DOHH2 (cell line): Measurements from ENCODE around the gene FCN2.

ENCODE experiments used
- H3F3A ChIP-seq: fragments of 200-600 bp; sonication (generic), shearing (Covaris generic); 2 replicates; pipeline ENCODE4 v1.6.0; 2016; ENCODE audit warnings: antibody characterized with exemption, mild to moderate bottlenecking; ENCODE audit not compliant: control insufficient read depth, insufficient read depth
- H3K27ac ChIP-seq: fragments of 200-600 bp; sonication (generic); 2 replicates; pipeline ENCODE4 v1.5.1; 2014; ENCODE audit warnings: low read depth, mild to moderate bottlenecking, low read length, moderate library complexity
- H3K27me3 ChIP-seq: fragments of 200-600 bp; sonication (generic); 2 replicates; pipeline ENCODE4 v1.6.1; 2014; ENCODE audit warnings: mild to moderate bottlenecking, low read length, mixed read lengths; ENCODE audit not compliant: control insufficient read depth
- H3K36me3 ChIP-seq: fragments of 200-600 bp; sonication (generic); 2 replicates; pipeline ENCODE4 v1.6.1; 2014; ENCODE audit warnings: mild to moderate bottlenecking, low read length, moderate library complexity, mixed read lengths; ENCODE audit not compliant: control insufficient read depth
- H3K4me1 ChIP-seq: fragments of 200-600 bp; sonication (generic); 2 replicates; pipeline ENCODE4 v1.6.1; 2014; ENCODE audit warnings: mild to moderate bottlenecking, low read length, mixed read lengths; ENCODE audit not compliant: control insufficient read depth
- H3K4me2 ChIP-seq: fragments of 200-600 bp; sonication (generic); 2 replicates; pipeline ENCODE4 v1.6.0; 2014; ENCODE audit warnings: mild to moderate bottlenecking, low read length, moderate library complexity
- H3K4me3 ChIP-seq: fragments of 200-600 bp; sonication (generic); 2 replicates; pipeline ENCODE4 v1.5.1; 2014; ENCODE audit warnings: mild to moderate bottlenecking, low read length, mixed read lengths
- H3K79me2 ChIP-seq: fragments of 200-600 bp; sonication (generic); 2 replicates; pipeline ENCODE4 v1.6.1; 2014; ENCODE audit warnings: mild to moderate bottlenecking, low read length, mixed read lengths; ENCODE audit not compliant: control insufficient read depth
- H3K9me2 ChIP-seq: fragments of 200-600 bp; sonication (generic); replicated peaks from 2 replicates; pipeline ENCODE4 v1.6.1; 2014; ENCODE audit warnings: mild to moderate bottlenecking, low read length, mixed read lengths; ENCODE audit not compliant: control insufficient read depth
- H3K9me3 ChIP-seq: fragments of 200-600 bp; sonication (generic); 2 replicates; pipeline ENCODE4 v1.6.1; 2014; ENCODE audit warnings: antibody characterized with exemption, low read length, mixed read lengths; ENCODE audit not compliant: control insufficient read depth, insufficient read depth
- H4K20me1 ChIP-seq: fragments of 200-600 bp; sonication (generic); 2 replicates; pipeline ENCODE4 v1.6.0; 2014; ENCODE audit warnings: low read depth, mild to moderate bottlenecking, antibody characterized with exemption, low read length, moderate library complexity; ENCODE audit not compliant: control insufficient read depth, insufficient read depth
- EZH2phosphoT487 ChIP-seq: fragments of 200-600 bp; sonication (generic); IDR thresholded peaks from 2 replicates; pipeline ENCODE4 v1.6.1; 2017; ENCODE audit warnings: borderline replicate concordance, mild to moderate bottlenecking, antibody characterized with exemption, low read length, moderate library complexity, mixed read lengths
- TF ChIP-seq, protein P1 (sequence below): fragments of 200-600 bp; sonication (generic); IDR thresholded peaks from one replicate; pipeline ENCODE4 v1.5.1; 2014; ENCODE audit warnings: antibody characterized with exemption, mild to moderate bottlenecking, low read depth, low read length; ENCODE audit not compliant: poor library complexity, severe bottlenecking

The FCN2 gene

DNA sequence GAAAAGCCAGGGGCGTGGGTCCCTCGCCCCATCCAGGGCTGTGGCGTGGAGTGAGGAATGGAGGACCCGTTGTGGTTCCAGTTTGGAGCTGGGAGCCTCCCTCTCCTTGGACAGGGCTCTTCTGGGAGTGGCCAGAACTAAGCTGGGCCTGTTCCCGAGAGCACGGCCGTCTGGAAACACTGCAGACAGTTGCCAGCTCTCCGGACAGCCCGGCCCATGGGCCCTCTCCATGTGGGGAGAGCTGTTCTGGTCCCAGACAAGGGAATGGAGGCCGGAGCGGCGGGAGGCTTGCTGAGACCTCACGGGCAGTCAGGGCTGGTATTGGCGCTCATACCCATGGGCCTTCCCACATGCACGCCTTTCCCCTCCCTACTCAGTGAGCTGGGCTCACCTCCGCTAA lies 45.2 kb upstream of the FCN2 start:
- Histone ChIP-seq H3K27ac (no peak overlapping the region), H3K4me2 (no peak overlapping the region), H4K20me1 (no peaks in the 10 kb centered on the region), H3K79me2 (no peaks in the 10 kb centered on the region), H3K9me2 (no peaks in the 10 kb centered on the region), H3K9me3 (no peaks in the 10 kb centered on the region), H3K4me3 (no peak overlapping the region), H3F3A (no peaks in the 10 kb centered on the region), H3K4me1 (no peaks in the 10 kb centered on the region), H3K36me3 (no peaks in the 10 kb centered on the region), H3K27me3 (no peaks in the 10 kb centered on the region)
- TF ChIP-seq EZH2phosphoT487, result no peak
- TF ChIP-seq, protein P1, sequence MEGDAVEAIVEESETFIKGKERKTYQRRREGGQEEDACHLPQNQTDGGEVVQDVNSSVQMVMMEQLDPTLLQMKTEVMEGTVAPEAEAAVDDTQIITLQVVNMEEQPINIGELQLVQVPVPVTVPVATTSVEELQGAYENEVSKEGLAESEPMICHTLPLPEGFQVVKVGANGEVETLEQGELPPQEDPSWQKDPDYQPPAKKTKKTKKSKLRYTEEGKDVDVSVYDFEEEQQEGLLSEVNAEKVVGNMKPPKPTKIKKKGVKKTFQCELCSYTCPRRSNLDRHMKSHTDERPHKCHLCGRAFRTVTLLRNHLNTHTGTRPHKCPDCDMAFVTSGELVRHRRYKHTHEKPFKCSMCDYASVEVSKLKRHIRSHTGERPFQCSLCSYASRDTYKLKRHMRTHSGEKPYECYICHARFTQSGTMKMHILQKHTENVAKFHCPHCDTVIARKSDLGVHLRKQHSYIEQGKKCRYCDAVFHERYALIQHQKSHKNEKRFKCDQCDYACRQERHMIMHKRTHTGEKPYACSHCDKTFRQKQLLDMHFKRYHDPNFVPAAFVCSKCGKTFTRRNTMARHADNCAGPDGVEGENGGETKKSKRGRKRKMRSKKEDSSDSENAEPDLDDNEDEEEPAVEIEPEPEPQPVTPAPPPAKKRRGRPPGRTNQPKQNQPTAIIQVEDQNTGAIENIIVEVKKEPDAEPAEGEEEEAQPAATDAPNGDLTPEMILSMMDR, result no peak

DNA sequence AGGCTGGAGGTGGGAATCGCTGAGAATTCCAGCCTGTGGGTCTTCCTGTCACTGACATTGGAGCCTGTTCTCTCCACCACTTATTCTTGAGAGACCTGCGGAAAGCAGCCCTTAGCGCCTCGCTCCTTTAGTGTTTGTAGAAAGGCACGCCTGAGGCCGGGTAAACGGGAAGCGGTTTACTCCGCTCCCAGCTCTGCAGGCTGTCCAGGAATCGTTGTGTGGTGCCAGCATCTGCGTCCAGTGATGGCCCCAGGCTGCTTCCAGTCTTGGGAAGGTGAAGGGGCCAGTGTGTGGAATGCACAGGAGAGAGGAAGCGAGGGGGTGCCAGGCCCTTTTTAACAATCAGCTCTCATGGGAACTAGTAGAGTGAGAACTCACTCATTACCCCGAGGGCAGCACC lies 44.6 kb upstream of the FCN2 start:
- no peaks in the 10 kb centered on the region for H4K20me1 ChIP-seq

DNA sequence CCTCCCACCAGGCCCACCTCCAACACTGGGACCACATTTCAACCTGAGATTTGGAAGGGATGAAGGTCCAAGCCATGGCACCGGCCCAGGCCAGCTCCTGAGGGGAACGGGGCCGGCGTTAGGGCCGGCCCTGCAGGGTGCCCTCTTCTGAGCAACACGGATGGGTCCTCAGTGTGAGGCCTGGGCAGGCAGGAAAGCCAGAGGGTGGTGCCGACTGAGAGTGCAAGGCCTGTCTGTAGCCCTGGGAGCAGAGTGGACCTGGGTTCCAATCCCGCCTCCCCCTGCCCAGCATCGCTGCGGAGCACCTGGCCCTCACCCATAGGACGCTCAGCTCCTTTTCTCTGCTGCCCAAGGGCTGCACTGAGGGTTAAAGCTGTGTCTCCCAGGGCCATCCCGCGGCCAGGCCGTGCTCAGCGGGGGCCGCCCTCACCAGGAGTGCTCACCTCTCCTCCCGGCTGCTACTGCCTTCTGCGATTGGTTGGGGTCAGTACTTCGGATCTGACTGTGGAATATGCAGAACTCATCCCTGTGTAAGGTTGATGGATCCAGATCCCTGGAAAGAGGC lies 44.1 kb upstream of the FCN2 start:
- no peaks in the 10 kb centered on the region for H3K27me3 ChIP-seq
- no peak overlapping the region for H3K4me3 ChIP-seq
- H3K36me3 ChIP-seq, result no peaks in the 10 kb centered on the region
- H3K9me3 ChIP-seq, result no peaks in the 10 kb centered on the region
- TF ChIP-seq EZH2phosphoT487, result no peak
- TF ChIP-seq, protein P1, result no peak
- no peaks in the 10 kb centered on the region for H4K20me1 ChIP-seq
- no peak overlapping the region for H3K27ac ChIP-seq
- no peak overlapping the region for H3K4me2 ChIP-seq
- H3F3A ChIP-seq, result no peaks in the 10 kb centered on the region
- no peaks in the 10 kb centered on the region for H3K79me2 ChIP-seq
- no peaks in the 10 kb centered on the region for H3K9me2 ChIP-seq
- no peaks in the 10 kb centered on the region for H3K4me1 ChIP-seq

More for the DNA sequence above, 44.6 kb upstream of the FCN2 start:
- no peak overlapping the region for H3K27ac ChIP-seq
- H3K36me3 ChIP-seq, result no peaks in the 10 kb centered on the region
- H3F3A ChIP-seq, result no peaks in the 10 kb centered on the region
- no peaks in the 10 kb centered on the region for H3K4me1 ChIP-seq
- no peaks in the 10 kb centered on the region for H3K9me2 ChIP-seq
- TF ChIP-seq EZH2phosphoT487, result no peak
- TF ChIP-seq, protein P1, result no peak
- H3K4me3 ChIP-seq, result no peak overlapping the region
- H3K79me2 ChIP-seq, result no peaks in the 10 kb centered on the region
- H3K27me3 ChIP-seq, result no peaks in the 10 kb centered on the region
- H3K4me2 ChIP-seq, result no peak overlapping the region
- H3K9me3 ChIP-seq, result no peaks in the 10 kb centered on the region
